GM12878 (cell line): ENCODE measurements around the gene MYLK4. TPM values are rescaled to one million over a fixed set of nuclear protein-coding genes. Genes with fewer than 3 reads are reported as not detected.

Source experiments
- ATAC-seq: fragments of 200-7000 bp; cut with Tn5 transposase; 3 replicates; pipeline ENCODE4 v1.9.1; 2020; ENCODE audit warnings: mild to moderate bottlenecking, moderate library complexity
- BruUV-seq: library from RNA; stranded (reverse); fragments of 400-500 nt; replicated peaks from 2 replicates; lab custom pipeline; 2021; lab: Mats Ljungman, UMichigan
- CTCF ChIA-PET: fragments of 300-600 bp; sonication (Branson Sonifier 250); formaldehyde crosslinking; extraction: SDS; loops from one replicate; lab custom pipeline; 2021; ENCODE audit warnings: inconsistent platforms; lab: Yijun Ruan, JAX
- POLR2A ChIA-PET: fragments of 350-600 bp; formaldehyde crosslinking; extraction: SDS; loops from one replicate; lab custom pipeline; 2021; ENCODE audit warnings: inconsistent platforms; lab: Charles Lee
- RAD21 ChIA-PET: fragments of 300-600 bp; sonication (Branson Sonifier 250); formaldehyde crosslinking; loops from one replicate; lab custom pipeline; 2023; ENCODE audit warnings: antibody characterized with exemption; ENCODE audit not compliant: unreplicated experiment; lab: Charles Lee
- SMC1A ChIA-PET: fragments of 300-600 bp; sonication (Branson Sonifier 250); formaldehyde crosslinking; loops from one replicate; lab custom pipeline; 2023; ENCODE audit not compliant: unreplicated experiment, uncharacterized antibody; lab: Charles Lee
- DNase-seq: peaks from one replicate; pipeline ENCODE4 v3.0.0-alpha.2; 2011; ENCODE audit warnings: low read depth, low spot score
- FAIRE-seq: peaks from 3 replicates; lab custom pipeline; 2011; peaks lifted over from hg19 to GRCh38; lab: Jason Lieb, UNC
- H2AFZ ChIP-seq: 2 replicates; pipeline ENCODE4 v1.6.0; 2011; ENCODE audit warnings: low read depth, low read length, control low read depth; ENCODE audit not compliant: control insufficient read depth
- H3K27ac ChIP-seq: 2 replicates; pipeline ENCODE4 v1.5.1; 2011; ENCODE audit warnings: control low read depth; ENCODE audit not compliant: control insufficient read depth, insufficient read depth
- H3K27me3 ChIP-seq, 2 experiments: replicated peaks in 1 of 2; 2 replicates each; pipeline versions ENCODE4 v1.6.0 to v1.6.1; 2011; ENCODE audit warnings: low read length in 1 of 2; ENCODE audit not compliant: control insufficient read depth in 2 of 2, insufficient read depth in 2 of 2
- H3K36me3 ChIP-seq, 2 experiments: 2 replicates each; pipeline ENCODE4 v1.5.1; 2011; ENCODE audit warnings: low read length in 1 of 2; ENCODE audit not compliant: control insufficient read depth in 2 of 2, insufficient read depth in 2 of 2
- H3K4me1 ChIP-seq: 2 replicates; pipeline ENCODE4 v1.6.1; 2011; ENCODE audit warnings: mild to moderate bottlenecking, low read length, moderate library complexity, mixed read lengths; ENCODE audit not compliant: control insufficient read depth, insufficient read depth
- H3K4me2 ChIP-seq: 2 replicates; pipeline ENCODE4 v1.6.0; 2011; ENCODE audit warnings: control low read depth; ENCODE audit not compliant: control insufficient read depth, insufficient read depth
- H3K4me3 ChIP-seq: fragments of 200-600 bp; sonication (generic); 2 replicates; pipeline ENCODE4 v1.5.1; 2016
- H3K79me2 ChIP-seq: 2 replicates; pipeline ENCODE4 v1.6.0; 2011; ENCODE audit warnings: low read length; ENCODE audit not compliant: control insufficient read depth, insufficient read depth
- H3K9ac ChIP-seq: 2 replicates; pipeline ENCODE4 v1.8.0; 2011; ENCODE audit warnings: low read length, control low read depth, mixed read lengths; ENCODE audit not compliant: control insufficient read depth, insufficient read depth
- H3K9me3 ChIP-seq: replicated peaks from 3 replicates; pipeline ENCODE4 v1.5.1; 2011; ENCODE audit warnings: mild to moderate bottlenecking, low read length; ENCODE audit not compliant: control insufficient read depth, insufficient read depth
- H4K20me1 ChIP-seq: 2 replicates; pipeline ENCODE4 v1.6.0; 2011; ENCODE audit not compliant: control insufficient read depth, insufficient read depth
- CBX3 ChIP-seq: fragments of 200-600 bp; sonication (generic); IDR thresholded peaks from 2 replicates; pipeline ENCODE4 v1.6.1; 2016; ENCODE audit warnings: low read depth, borderline replicate concordance
- CHD2 ChIP-seq: IDR thresholded peaks from 2 replicates; pipeline ENCODE4 v1.6.1; 2011; ENCODE audit warnings: low read depth, low read length, improper control_type of control experiment, borderline replicate concordance
- CHD4 ChIP-seq: fragments of 200-600 bp; sonication (generic); IDR thresholded peaks from 2 replicates; pipeline ENCODE4 v1.6.1; 2016; ENCODE audit warnings: mild to moderate bottlenecking
- CTCF ChIP-seq, 3 experiments: IDR thresholded peaks in 2 of 3; conservative IDR thresholded peaks in 1 of 3; 2 replicates each; pipeline ENCODE4 v1.5.1; 2011; ENCODE audit warnings: low read depth in 3 of 3, low read length in 3 of 3, mild to moderate bottlenecking in 3 of 3, control low read depth in 2 of 3, moderate library complexity in 2 of 3, inconsistent platforms in 1 of 3, mixed read lengths in 1 of 3; ENCODE audit not compliant: control insufficient read depth in 2 of 3, insufficient read depth in 1 of 3; ENCODE audit errors: extremely low read depth in 1 of 3
- EED ChIP-seq: sonication (generic); IDR thresholded peaks from 2 replicates; pipeline ENCODE4 v1.6.1; 2016; ENCODE audit warnings: antibody characterized with exemption, low read depth
- ELK1 ChIP-seq: IDR thresholded peaks from 2 replicates; pipeline ENCODE4 v1.6.1; 2012; ENCODE audit warnings: low read depth, low read length, improper control_type of control experiment
- HDAC2 ChIP-seq: fragments of 200-600 bp; sonication (generic); IDR thresholded peaks from 2 replicates; pipeline ENCODE4 v1.6.1; 2017
- KAT2A ChIP-seq: conservative IDR thresholded peaks from 2 replicates; pipeline ENCODE4 v1.6.1; 2011; ENCODE audit warnings: low read depth, low read length; ENCODE audit not compliant: control insufficient read depth
- KDM1A ChIP-seq: fragments of 200-600 bp; sonication (generic); IDR thresholded peaks from 2 replicates; pipeline ENCODE4 v1.6.1; 2016; ENCODE audit warnings: borderline replicate concordance
- MTA3 ChIP-seq: IDR thresholded peaks from 2 replicates; pipeline ENCODE4 v1.6.1; 2012; ENCODE audit warnings: low read length, inconsistent platforms, borderline replicate concordance
- NFYB ChIP-seq: IDR thresholded peaks from 2 replicates; pipeline ENCODE4 v1.6.1; 2011; ENCODE audit warnings: low read depth, mild to moderate bottlenecking, low read length, improper control_type of control experiment, moderate library complexity; ENCODE audit not compliant: insufficient read depth
- NRF1 ChIP-seq: conservative IDR thresholded peaks from 2 replicates; pipeline ENCODE4 v1.6.1; 2011; ENCODE audit warnings: mild to moderate bottlenecking, low read depth, low read length, improper control_type of control experiment
- PRDM15 ChIP-seq: fragments of 450-650 bp; formaldehyde crosslinking; IDR thresholded peaks from 2 replicates; pipeline ENCODE4 v1.4.0; 2020; ENCODE audit warnings: mild to moderate bottlenecking, moderate library complexity
- RELB ChIP-seq: fragments of 450-650 bp; IDR thresholded peaks from 2 replicates; pipeline ENCODE4 v1.6.1; 2017; ENCODE audit warnings: low read depth, mild to moderate bottlenecking, moderate library complexity
- SMARCA5 ChIP-seq: fragments of 450-650 bp; IDR thresholded peaks from 2 replicates; pipeline ENCODE4 v1.6.1; 2017; ENCODE audit warnings: mild to moderate bottlenecking
- WRNIP1 ChIP-seq: IDR thresholded peaks from 2 replicates; pipeline ENCODE4 v1.6.1; 2011; ENCODE audit warnings: low read depth, low read length, improper control_type of control experiment, borderline replicate concordance
- ZNF24 ChIP-seq: fragments of 450-650 bp; IDR thresholded peaks from 2 replicates; pipeline ENCODE4 v1.6.1; 2017; ENCODE audit warnings: antibody characterized with exemption, mild to moderate bottlenecking
- WGBS: methylation state at CpG from one replicate; pipeline ENCODE4 v1.1.6; 2016; ENCODE audit warnings: low lambda C conversion rate; ENCODE audit not compliant: insufficient replicate concordance, insufficient coverage; ENCODE audit errors: missing lambda C conversion rate; 5-methylcytosine and 5-hydroxymethylcytosine counted together
- in situ Hi-C: fragments of 300-500 bp; cut with MboI; formaldehyde crosslinking; loops from 9 replicates; pipeline ENCODE4 v1.14.3; 2018; ENCODE audit warnings: mixed read lengths
- intact Hi-C: fragments of 100-400 bp; cut with micrococcal nuclease; formaldehyde crosslinking; loops from one replicate; pipeline ENCODE4 v1.14.2; 2022; ENCODE audit not compliant: unreplicated experiment
- polyA plus RNA-seq, 11 experiments: library from polyadenylated mRNA; depleted of rRNA in 4 of 11; unstranded in 6 of 11; stranded (reverse) in 5 of 11; fragments of >200 nt; fragmentation: Nextera tagmentation in 4 of 11; fragmentation: Illumina TruSeq in 1 of 11; extraction: Ambion mirVana in 4 of 11; extraction: Trizol in 1 of 11; gene quantifications; 1 replicate in 1 of 11; 2 replicates in 10 of 11; pipeline versions ENCODE4 v1.2.1 to v1.2.3, GENCODE V29; 2011 to 2016; ENCODE audit warnings: inconsistent platforms in 2 of 11, missing spikeins in 2 of 11, low read depth in 1 of 11
- total RNA-seq, 4 experiments: library from RNA; depleted of rRNA in 3 of 4; stranded (reverse); fragments of >200 nt in 3 of 4; fragmentation: Illumina TruSeq in 1 of 4; extraction: Trizol in 1 of 4; gene quantifications; 2 replicates each; pipeline versions ENCODE4 v1.2.1 to v1.2.3, GENCODE V29; 2013 to 2021

MYLK4 gene
- total and polyA plus RNA-seq, 10 of the 15 experiments (the other 5 are each of a cell fraction or from before 2014, with no cell fraction given), result under 0.01 to 0.09 (median 0.05) TPM; not detected in 1

GRCh38 chr6:2748183-2748582 is 2.5 kb downstream of the MYLK4 start:
- FAIRE-seq, result no peak
- intact Hi-C loops, result no loop called here
- Histone ChIP-seq H3K36me3 (no peaks in the 10 kb centered on the region), H4K20me1 (no peaks in the 10 kb centered on the region), H2AFZ (no peak overlapping the region), H3K4me1 (no peaks in the 10 kb centered on the region), H3K27ac (no peak overlapping the region), H3K79me2 (no peaks in the 10 kb centered on the region), H3K4me3 (no peak overlapping the region), H3K4me2 (no peak overlapping the region), H3K27me3 (peaks cover 6 to 7% of the 10 kb centered on the region in 2 experiments; a peak in 3 of 4 replicates), H3K9me3 (no peaks in the 10 kb centered on the region), H3K9ac (no peak overlapping the region)
- in situ Hi-C loops, result no loop called here
- ChIA-PET SMC1A (interaction anchor here (1.0 to 3.1 kb wide), 4 partner anchors 10 to 23 kb away, joined by 3 to 19 read pairs (median 8); no protein-coding TSS in a partner anchor), RAD21 (interaction anchor here (3.6 kb wide), 1 partner anchor 10 kb away, joined by 14 read pairs; no protein-coding TSS in a partner anchor), CTCF (interaction anchor here (1.2 to 6.2 kb wide), 6 partner anchors 8 to 32 kb away, joined by 3 to 85 read pairs (median 13); no protein-coding TSS in a partner anchor), POLR2A (no interaction called here)
- DNase-seq, result no peak
- no peak for ATAC-seq
- 61% methylated on average over 8 of the region's 8 CpGs for WGBS
- no TSS peak for BruUV-seq
- no peak for TF ChIP-seq ZNF24
- no peak for TF ChIP-seq CHD4
- TF ChIP-seq NFYB, result no peak
- no peak for TF ChIP-seq MTA3
- TF ChIP-seq PRDM15 (CRISPR knock-in tag), result no peak
- TF ChIP-seq CTCF (IDR thresholded peaks at IDR 0.05 in 2 of 3, conservative IDR thresholded peaks at IDR 0.05 in 1 of 3; ENCODE audit: control insufficient read depth in 2 of 3, extremely low read depth in 1 of 3, insufficient read depth in 1 of 3, low read depth in 3 of 3, low read length in 3 of 3), result no peak
- no peak for TF ChIP-seq RELB
- no peak for TF ChIP-seq SMARCA5
- no peak for TF ChIP-seq KDM1A
- no peak for TF ChIP-seq HDAC2
- no peak for TF ChIP-seq NRF1
- TF ChIP-seq KAT2A, result no peak
- TF ChIP-seq CHD2, result no peak
- no peak for TF ChIP-seq ELK1
- no peak for TF ChIP-seq CBX3
- no peak for TF ChIP-seq EED
- TF ChIP-seq WRNIP1, result no peak
